Amniotic stem cell (primary cell): ENCODE results near the gene IDUA.
A peak's percentile ranks its signal among the peaks of the same experiment; 100 is the strongest.
"Not testable (repeated sequence)": the region's sequence is repeated elsewhere in the genome, so short reads cannot be mapped to it uniquely, and the experiment has no call there.

Experiments used
- DNase-seq: peaks from one replicate; lab custom pipeline; 2025; lab: John Stamatoyannopoulos, UW

Gene IDUA

GRCh38 chr4:1046581-1047011, 59.8 kb downstream of the IDUA start:
- not testable (repeated sequence) for DNase-seq

DNA sequence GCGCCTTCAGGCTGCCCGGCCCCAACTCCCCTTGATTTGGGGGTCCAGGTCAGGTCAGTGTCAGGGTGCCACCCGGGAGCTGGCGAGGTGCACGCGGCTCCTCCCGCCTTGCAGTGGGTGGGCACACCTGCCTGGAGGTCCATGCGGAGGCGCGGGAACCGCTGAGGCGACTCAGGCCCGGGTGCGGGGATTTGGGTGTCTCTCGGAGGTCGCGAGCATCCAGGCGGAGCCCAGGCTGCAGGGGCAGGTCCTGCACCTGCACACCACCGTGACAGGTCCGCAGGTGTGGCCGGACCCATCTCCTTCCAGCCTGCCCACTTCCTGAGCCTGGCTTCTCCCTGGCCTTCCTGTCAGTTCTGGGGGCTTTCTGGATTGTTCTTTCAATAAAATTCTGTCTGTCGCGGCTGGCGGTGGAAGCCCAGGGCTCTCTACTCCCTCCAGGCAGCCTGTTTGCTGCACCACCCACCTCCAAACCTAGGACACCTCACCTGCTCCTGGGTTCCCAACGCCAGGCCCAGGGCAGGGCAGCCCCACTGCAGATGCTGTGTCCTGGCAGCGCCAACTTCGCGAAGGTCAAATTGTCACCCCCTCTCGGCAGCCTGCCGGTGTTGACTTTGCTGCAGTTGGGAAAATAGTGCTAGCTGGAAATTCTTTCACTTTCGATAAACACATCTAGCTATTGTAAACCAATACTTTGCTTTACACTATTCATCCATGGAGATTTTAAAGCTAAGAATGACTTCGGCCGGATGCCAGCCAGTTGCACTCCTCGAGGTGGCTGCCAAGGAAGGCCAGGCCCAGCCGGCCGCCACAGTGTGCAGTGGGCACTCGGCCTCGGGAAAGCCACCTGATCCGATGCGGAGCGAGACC, 60.5 kb downstream of the IDUA start:
- no peak for DNase-seq

DNA sequence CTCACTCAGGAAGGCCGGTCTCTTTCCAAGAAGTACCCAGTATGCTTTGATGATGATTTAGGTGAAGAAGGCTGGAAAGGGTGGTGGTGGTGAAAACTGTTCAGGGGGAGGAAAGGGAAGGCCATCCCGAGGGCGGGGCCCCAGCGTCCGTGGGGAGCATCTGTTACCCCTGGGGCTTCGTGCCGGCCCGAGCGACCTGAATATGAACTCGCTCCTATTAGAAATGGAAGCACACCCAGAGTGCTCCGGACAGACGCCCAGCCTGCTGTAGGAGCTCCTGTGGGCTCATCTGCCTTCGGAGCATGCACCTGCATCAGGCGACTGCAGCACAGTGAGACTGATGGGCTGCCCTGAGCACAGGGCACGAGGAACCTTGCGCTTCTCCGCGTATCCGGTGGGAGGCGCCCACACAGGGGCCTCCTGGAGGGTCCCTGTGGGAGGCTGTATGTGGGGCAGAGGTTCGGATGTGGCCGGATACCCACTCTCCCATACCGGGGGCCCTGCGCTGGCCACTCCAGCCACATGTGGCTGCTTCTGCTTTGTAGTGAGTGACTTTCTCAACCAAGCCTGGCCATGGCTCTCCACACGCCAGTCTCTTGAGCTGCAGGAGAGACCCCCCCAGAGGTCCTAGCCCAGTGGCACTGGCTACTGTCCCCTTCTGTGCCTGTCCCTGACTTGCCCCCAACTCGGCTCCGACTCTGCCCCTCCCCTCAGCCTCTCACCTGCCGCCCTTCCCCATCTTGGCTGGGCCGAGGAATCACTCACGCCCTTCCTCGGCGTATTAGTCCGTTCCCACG, 61.3 kb downstream of the IDUA start:
- DNase-seq: no peak

DNA sequence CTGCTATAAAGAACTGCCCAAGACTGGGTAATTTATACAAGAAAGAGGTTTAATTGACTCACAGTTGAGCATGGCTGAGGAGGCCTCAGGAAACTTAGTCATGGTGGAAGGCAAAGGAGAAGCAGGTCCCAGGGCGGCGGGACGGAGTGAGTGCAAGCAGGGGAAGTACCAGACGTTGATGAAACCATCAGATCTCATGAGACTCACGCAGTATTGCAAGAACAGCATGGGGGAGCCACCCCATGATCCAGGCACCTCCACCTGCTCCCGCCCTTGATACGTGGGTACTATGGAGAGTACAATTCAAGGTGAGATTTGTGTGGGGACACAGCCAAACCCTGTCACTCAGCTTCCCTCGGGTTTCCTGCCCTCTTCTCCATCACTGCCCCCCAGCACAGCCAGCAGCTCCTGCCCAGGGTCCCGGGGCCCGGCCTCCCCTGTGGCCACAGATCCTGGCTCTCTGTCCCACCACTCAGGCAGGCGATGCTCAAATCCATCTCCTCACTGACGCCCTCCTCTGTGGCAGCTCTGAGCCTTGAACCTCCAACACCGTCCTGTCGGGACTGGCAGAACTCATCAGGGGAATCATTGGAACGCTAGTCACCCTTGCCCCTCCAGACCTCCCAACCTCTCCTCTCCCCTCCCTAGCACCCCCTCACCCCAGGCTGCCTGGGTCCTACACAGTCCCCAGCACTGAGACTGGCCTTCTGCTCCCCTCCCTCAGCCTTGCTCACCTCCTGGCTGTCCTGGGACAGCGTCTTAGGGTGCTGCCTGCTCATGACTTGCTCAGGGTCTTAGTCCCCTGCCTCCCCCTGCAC, 62.1 kb downstream of the IDUA start:
- no peak for DNase-seq

DNA sequence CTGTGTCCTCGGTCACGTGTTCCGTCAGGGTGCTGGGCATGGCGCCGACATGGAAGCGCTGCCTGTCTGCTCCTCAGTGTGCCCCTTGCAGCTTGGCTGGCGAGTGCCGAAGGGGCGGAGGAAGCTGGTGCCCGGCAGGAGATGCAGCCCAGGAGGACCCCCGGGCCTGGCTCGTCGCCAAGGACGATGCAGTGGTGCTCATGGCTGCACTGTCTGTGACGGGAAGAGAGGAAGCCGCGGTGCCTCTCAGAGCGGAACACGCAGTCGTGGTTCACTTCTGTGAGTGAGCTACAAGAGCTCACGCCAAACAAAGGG, 62.7 kb downstream of the IDUA start:
- no peak for DNase-seq

DNA sequence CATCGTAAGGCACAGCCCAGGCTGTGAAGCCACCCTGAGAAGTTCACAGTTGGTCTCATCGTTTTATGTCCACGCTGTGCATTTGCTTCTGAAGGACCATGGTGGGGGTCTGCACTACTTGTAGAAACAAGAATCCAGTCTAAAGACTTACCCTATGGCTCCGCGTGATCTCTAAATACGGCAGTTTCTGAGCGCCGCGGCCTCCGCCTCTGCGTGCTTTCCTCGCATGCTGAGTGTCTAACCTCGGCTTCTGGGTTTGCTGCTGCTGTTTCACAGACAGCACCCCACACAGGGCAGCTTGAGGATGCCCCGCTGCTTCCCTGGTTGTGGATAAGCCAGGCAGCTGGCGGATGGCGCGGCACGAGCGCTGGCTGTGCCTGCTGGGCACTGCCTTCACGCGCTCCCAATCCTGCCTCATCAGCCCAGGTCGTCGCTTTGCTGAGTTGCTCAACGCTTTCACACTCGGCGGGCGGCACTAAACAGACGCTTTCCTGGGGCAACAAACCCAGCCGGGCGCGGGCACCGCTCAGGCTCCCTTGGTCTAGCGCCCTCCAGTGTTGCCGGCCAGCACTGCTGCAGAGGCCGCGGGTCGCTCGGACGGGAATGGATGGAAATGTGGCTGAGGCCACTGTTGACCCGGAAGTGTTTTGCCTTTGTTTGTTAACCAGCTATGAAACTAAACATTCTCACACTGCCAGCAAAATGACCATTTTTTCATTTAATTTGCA, 63.8 kb downstream of the IDUA start:
- DNase-seq: no peak

- DNase-seq: no peak
These were observed 64.6 kb downstream of the IDUA start for GRCh38 chr4:1051472-1051871.

DNA sequence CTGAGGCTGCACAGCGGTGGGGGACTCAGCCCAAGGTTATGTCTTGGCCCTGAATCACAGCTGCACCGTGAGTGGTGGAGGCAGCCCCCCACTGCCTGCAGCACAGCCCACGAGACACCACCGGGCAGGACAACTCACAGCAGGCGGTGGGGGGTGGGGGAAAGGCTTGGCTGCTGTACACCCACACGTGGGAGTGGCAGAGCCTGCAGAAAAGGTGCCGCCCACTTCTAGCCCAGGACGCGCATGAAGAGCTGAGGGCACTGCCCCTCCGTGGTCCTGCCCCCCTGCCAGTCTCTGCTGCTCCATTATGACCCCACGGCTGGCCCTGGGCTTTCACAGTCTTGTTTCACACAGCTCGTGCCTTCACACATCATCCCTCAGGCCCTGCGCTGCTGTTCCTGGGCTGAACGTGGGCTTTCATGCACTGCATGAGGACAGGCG, 65.4 kb downstream of the IDUA start:
- no peak for DNase-seq

DNA sequence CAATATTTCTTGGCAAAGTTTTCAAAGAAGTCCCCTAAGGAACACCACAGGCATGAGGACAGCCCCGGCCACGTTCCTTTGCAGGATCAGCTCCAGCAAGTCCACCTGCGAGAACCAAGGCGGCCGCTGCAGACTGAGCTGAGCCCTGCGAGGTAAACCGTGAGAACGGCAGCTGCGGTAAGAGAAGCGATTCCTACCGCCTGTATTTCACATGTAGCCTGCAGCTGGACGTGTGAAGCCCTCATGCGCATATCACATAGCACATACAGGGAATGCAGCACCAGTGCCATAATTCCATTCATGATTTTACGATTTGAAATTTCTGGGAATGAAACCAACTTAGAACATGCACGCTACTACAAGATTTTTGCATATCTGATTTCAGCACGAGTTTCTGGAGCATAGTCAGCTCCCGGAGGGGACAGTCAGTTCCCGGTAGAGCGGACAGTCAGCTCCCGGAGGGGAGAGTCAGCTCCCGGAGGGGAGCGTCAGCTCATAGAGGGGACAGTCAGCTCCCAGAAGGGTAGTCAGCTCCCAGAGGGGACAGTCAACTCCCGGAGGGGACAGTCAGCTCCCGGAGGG, 66.3 kb downstream of the IDUA start:
- DNase-seq: peak; percentile 68

- DNase-seq: not testable (repeated sequence)
These were observed 67.0 kb downstream of the IDUA start for GRCh38 chr4:1053891-1054290.
